NCI-H1417 (cell line): ENCODE measurements around the gene PRND.
A peak's percentile ranks its signal among the peaks of the same experiment; 100 is the strongest.
"Not testable (repeated sequence)": the region's sequence is repeated elsewhere in the genome, so short reads cannot be mapped to it uniquely, and the experiment has no call there.

Experiments used
- DNase-seq, 3 experiments: peaks; one replicate each; lab custom pipeline; 2025; lab: John Stamatoyannopoulos, UW

PRND gene

GRCh38 chr20:4737857-4738627 is 16.3 kb downstream of the PRND start:
- no peak for DNase-seq

GRCh38 chr20:4740774-4741431 is 19.2 kb downstream of the PRND start:
- peak; percentile 21 to 62 (median 59) for DNase-seq

GRCh38 chr20:4748847-4749246 is 27.1 kb downstream of the PRND start:
- DNase-seq: peak in 1 of 3 experiments; percentile 16

- no peak for DNase-seq
Observed at GRCh38 chr20:4749326-4749725, 27.6 kb downstream of the PRND start.

- DNase-seq: no peak
Observed at GRCh38 chr20:4750381-4750780, 28.7 kb downstream of the PRND start.

GRCh38 chr20:4759100-4759884 is 37.6 kb downstream of the PRND start:
- DNase-seq: peak; percentile 16 to 68 (median 43)

- DNase-seq: no peak
Observed at GRCh38 chr20:4763261-4763660, 41.6 kb downstream of the PRND start.

- DNase-seq: no peak
Observed at GRCh38 chr20:4763723-4764510, 42.2 kb downstream of the PRND start.

- DNase-seq: no peak
Observed at GRCh38 chr20:4764805-4765204, 43.1 kb downstream of the PRND start.

GRCh38 chr20:4765681-4766080 is 44.0 kb downstream of the PRND start:
- no peak for DNase-seq

GRCh38 chr20:4766631-4767030 is 44.9 kb downstream of the PRND start:
- no peak for DNase-seq

GRCh38 chr20:4767084-4767483 is 45.4 kb downstream of the PRND start:
- DNase-seq: no peak

GRCh38 chr20:4769328-4769727 is 47.6 kb downstream of the PRND start:
- no peak for DNase-seq

- DNase-seq: no peak
Observed at GRCh38 chr20:4770026-4770425, 48.3 kb downstream of the PRND start.

GRCh38 chr20:4771004-4771403 is 49.3 kb downstream of the PRND start:
- DNase-seq: no peak

- DNase-seq: no peak
Observed at GRCh38 chr20:4772132-4772531, 50.4 kb downstream of the PRND start.

- DNase-seq: not testable (repeated sequence)
Observed at GRCh38 chr20:4773014-4773413, 51.3 kb downstream of the PRND start.

GRCh38 chr20:4773736-4774135 is 52.0 kb downstream of the PRND start:
- DNase-seq: no peak

- no peak for DNase-seq
Observed at GRCh38 chr20:4774207-4774606, 52.5 kb downstream of the PRND start.

GRCh38 chr20:4775322-4776078 is 53.8 kb downstream of the PRND start:
- no peak for DNase-seq

GRCh38 chr20:4776079-4776630 is 54.4 kb downstream of the PRND start:
- no peak for DNase-seq
